SU-DHL-6 (cell line): Measurements from ENCODE around the gene DMD.

Experiments
- CTCF ChIP-seq: fragments of 200-600 bp; sonication (generic); IDR thresholded peaks from one replicate; pipeline ENCODE4 v1.5.1; 2017; ENCODE audit warnings: antibody characterized with exemption, mild to moderate bottlenecking, low read length, moderate library complexity; ENCODE audit not compliant: insufficient read depth, poor library complexity, severe bottlenecking
- EZH2phosphoT487 ChIP-seq: fragments of 200-600 bp; sonication (generic), shearing (Covaris generic); conservative IDR thresholded peaks from 2 replicates; pipeline ENCODE4 v1.6.1; 2018; ENCODE audit warnings: mild to moderate bottlenecking, antibody characterized with exemption, low read length, moderate library complexity, mixed read lengths

- TF ChIP-seq CTCF, result no peak
- TF ChIP-seq EZH2phosphoT487, result no peak
Measured at GRCh38 chrX:31889088-31889487, 1322.3 kb downstream of the DMD start.
